ENCODE data around the gene MSI2.
"Not testable (repeated sequence)": the region's sequence is repeated elsewhere in the genome, so short reads cannot be mapped to it uniquely, and the experiment has no call there.

MSI2 gene

DNA sequence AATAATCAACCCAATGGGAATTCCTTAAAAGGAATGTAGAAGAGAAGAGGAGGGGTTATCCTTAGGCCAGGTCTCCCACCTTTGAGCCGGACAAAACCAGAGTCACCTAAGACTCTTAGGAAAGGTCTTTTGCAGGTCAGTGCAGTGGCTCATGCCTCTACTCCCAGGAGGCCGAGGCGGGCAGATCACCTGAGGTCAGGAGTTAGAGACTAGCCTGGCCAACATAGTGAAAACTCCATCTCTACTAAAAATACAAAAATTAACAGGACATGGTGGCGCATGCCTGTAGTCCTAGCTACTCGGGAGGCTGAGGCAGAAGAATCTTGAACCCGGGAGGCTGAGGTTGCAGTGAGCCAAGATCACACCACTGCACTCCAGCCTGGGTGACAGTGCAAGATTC lies 365.5 kb downstream of the MSI2 start:
- DNase-seq (ENCODE audit: low read depth): not testable (repeated sequence)

DNA sequence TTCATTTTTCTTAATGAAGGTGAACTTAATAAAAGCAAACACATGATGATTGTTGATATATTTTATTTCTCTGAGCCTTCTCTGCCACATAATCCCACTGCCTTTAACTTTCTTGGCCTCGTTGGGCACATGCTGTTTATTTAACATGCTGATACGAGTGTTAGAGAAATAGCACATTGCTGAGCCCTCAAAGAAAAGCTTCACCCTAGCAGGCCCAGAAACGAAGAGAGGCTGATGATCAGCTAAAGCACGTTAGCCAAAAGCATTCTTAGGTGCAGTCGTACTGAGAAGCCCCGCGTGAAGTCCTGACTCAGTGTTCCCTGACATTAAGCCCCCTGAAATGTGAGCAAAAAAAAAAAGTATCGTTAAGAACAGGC lies 366.0 kb downstream of the MSI2 start:
- DNase-seq (ENCODE audit: low read depth): no peak

- peak; percentile 94 for DNase-seq (ENCODE audit: low read depth)
These were observed 366.5 kb downstream of the MSI2 start for GRCh38 chr17:57622683-57623433.

GRCh38 chr17:57623620-57624019 lies 367.3 kb downstream of the MSI2 start:
- DNase-seq (ENCODE audit: low read depth): no peak

GRCh38 chr17:57624386-57624785 lies 368.1 kb downstream of the MSI2 start:
- no peak for DNase-seq (ENCODE audit: low read depth)

DNA sequence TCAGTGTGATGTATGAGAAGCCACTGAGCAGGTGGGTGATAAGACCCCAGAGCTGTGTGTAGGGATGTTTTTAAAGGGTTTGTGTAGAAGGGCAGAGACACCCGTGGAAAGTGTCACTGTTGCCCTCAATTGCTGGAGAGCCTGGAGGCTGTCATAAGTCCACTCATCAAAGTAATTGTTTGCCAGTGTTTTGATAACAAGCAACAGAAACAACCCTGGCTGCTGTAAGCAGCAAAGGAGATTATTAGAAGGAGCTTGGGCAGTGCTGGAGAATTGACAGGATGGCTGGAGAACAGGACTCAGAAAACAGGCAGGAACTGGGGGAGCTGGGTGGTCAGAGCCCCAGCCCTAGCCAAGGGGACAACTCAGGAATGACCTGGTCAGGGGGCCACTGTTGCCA lies 369.2 kb downstream of the MSI2 start:
- DNase-seq (ENCODE audit: low read depth): no peak

DNA sequence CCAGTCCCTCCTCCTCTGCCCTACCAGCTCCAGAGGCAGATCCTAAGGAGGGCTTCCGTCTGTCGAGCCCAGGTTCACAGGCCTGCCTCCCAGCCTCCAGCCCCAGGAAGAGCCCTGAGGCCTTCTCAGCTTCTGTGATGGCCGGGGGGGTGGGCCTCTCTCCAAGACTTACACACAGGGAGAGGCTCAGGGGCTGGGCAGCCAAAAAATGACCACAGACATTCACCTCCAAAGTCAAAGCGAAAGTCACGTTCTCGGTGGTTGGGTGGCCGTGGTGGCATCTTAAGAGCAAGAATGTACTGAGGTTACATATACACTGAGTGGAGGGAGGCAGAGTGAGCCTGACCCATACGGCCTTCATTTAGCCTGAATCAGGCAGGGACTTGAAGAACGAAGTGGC lies 369.6 kb downstream of the MSI2 start:
- DNase-seq (ENCODE audit: low read depth): no peak

- DNase-seq (ENCODE audit: low read depth): no peak
These were observed 370.3 kb downstream of the MSI2 start for GRCh38 chr17:57626520-57627210.

GRCh38 chr17:57627591-57627990 lies 371.3 kb downstream of the MSI2 start:
- DNase-seq (ENCODE audit: low read depth): no peak

GRCh38 chr17:57628421-57628820 lies 372.1 kb downstream of the MSI2 start:
- DNase-seq (ENCODE audit: low read depth): no peak

DNA sequence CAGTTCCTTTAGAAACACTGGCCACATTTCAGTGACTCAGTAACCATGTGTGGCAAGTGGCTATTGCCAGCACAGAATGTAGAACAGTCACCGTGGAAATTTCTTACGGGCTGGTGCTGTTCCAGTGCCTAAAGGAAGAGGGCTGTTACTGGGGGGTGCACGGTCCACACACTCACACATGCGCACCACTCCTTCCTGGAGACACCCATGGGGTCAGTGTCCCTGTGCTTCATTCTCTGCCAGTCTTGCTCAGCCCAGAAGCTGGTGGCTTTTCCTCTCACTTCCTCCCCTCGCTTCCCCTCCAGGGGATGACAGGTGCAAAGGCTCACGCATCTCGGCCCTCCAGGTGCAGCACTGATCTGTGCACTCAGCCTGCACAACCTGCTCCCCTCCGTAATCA lies 373.1 kb downstream of the MSI2 start:
- no peak for DNase-seq (ENCODE audit: low read depth)

DNA sequence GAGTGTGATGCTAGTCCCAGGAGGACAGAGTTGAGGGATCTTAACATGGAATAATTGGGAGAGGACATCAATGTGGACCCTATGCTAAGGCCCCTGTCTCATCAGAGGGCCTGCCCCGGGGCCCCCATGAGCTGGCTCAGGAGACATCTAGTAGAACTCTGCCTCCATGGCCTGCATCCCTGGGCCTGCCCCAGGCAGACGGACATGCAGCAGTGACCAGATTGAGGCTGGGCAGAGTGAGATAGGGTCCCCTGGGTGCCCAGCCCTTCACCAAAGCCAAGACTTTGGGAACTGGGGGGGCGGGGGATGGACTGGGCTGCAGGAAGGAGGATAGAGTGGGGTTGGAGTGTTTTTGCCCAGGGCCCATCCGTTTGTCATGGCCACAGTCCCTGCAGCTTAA lies 373.6 kb downstream of the MSI2 start:
- DNase-seq (ENCODE audit: low read depth): no peak

GRCh38 chr17:57630736-57631135 lies 374.4 kb downstream of the MSI2 start:
- no peak for DNase-seq (ENCODE audit: low read depth)

DNA sequence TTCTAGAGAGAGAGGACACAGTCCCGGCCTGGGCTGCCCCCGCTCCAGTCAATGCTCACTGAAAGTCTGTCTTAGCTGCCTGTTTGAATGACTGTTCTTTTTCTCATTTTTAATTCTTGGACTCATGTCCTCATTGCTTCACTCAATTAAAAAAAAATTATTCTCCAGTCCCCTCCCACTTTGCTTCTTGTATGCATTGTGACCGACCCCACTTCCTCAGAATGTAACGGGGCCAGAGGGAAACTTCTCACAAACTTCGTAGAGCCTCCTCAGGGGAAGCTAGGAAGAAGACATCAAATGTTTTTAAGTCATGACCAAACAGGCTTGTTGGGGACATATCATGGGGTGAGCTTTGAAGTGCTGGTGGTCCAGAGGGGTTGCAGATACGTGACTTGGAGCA lies 375.5 kb downstream of the MSI2 start:
- DNase-seq (ENCODE audit: low read depth): no peak

GRCh38 chr17:57632294-57632693 lies 376.0 kb downstream of the MSI2 start:
- no peak for DNase-seq (ENCODE audit: low read depth)

GRCh38 chr17:57633236-57633635 lies 376.9 kb downstream of the MSI2 start:
- no peak for DNase-seq (ENCODE audit: low read depth)

DNA sequence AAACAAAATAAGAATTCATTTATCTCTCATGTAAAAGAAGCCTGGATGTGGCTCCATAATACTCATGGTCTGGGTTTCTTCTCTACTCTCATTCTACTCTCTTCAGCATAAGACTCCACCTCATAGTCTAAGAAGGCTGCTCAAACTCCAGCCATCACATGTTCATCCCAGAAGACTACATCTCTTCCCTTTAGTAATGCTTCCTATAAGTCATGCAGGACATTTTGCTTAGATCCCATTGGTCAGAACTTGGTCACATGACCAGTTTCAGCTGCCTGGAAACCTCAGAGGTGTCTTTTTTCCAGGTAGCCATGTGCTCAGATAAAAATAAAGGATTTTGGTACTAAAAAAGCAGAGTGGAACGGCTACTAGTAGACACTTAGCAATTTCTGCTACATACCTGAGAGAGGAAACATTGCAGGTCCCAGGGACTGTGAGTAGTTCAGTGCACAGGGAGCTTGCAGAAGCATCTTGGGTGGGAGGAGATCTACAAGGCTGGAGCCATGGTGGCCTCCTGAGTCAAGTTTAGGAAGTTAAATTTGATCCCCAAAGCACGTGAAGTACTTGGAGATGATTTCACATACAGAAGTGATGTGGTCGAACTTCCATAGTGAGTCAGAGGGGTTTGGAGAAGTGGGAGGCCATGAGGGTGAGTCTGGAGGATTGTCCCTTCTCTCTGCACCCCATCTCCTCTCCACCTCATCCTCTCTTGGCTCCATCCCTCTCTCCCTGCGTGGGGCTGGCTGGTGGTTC lies 378.6 kb downstream of the MSI2 start:
- DNase-seq (ENCODE audit: low read depth): peak; percentile 40

DNA sequence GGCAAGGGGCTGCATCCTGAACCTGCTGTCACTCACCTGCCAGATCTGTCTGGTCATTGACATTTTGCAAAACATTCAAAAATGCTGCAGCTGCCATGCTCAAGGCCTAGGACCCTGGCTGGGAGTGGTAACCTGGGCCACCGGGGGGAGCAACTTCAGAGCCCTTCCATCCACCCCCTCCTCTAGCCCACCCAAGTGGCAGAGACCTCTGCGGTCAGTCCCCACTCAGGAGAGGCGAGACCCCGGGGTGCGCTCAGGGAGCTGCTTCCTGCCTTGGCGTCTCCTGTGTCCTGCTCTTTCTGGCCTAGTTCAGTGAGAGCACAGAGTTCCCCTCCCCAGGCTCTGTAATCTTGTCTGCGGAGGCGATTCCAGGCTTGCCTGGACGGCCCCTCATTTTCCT lies 380.0 kb downstream of the MSI2 start:
- no peak for DNase-seq (ENCODE audit: low read depth)

GRCh38 chr17:57636985-57637665 lies 380.8 kb downstream of the MSI2 start:
- DNase-seq (ENCODE audit: low read depth): peak; percentile 19

GRCh38 chr17:57637666-57638010 lies 381.3 kb downstream of the MSI2 start:
- DNase-seq (ENCODE audit: low read depth): no peak

DNA sequence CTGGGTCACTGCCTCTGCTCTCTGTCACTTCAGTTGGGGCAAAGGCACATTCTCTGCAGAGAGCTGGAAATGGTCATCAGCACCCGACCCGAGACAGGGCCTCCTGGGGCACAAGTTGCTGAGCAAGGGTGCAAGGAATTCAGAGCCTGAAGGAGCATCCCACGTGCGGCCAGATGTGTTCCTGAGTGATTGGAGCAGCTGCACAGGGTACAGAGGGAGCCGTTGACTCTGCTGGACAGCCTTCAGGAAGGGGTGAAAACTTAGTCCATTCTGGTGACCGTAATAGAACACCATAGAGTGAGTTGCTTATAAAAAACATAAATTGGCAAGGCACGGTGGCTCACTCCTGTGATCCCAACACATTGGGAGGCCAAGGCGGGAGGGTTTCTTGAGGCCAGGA lies 382.0 kb downstream of the MSI2 start:
- no peak for DNase-seq (ENCODE audit: low read depth)

- DNase-seq (ENCODE audit: low read depth): no peak
These were observed 383.1 kb downstream of the MSI2 start for GRCh38 chr17:57639381-57639780.

GRCh38 chr17:57640079-57640478 lies 383.8 kb downstream of the MSI2 start:
- DNase-seq (ENCODE audit: low read depth): no peak
